ENCODE results near the gene PIERCE2. TPM values are rescaled to one million over a fixed set of nuclear protein-coding genes. Genes with fewer than 3 reads are reported as not detected.
"Not testable (repeated sequence)": the region's sequence is repeated elsewhere in the genome, so short reads cannot be mapped to it uniquely, and the experiment has no call there.

The PIERCE2 gene, protein sequence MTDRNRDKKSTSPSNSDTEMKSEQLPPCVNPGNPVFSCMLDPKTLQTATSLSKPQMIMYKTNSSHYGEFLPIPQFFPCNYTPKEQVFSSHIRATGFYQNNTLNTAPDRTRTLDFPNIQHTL
- 6.2 TPM for total RNA-seq
- long read RNA-seq, partial matches to known transcripts, result 0 of 2 reads
- long read RNA-seq, other reads (novel, unspliced or antisense), result 0 of 2 reads

DNA sequence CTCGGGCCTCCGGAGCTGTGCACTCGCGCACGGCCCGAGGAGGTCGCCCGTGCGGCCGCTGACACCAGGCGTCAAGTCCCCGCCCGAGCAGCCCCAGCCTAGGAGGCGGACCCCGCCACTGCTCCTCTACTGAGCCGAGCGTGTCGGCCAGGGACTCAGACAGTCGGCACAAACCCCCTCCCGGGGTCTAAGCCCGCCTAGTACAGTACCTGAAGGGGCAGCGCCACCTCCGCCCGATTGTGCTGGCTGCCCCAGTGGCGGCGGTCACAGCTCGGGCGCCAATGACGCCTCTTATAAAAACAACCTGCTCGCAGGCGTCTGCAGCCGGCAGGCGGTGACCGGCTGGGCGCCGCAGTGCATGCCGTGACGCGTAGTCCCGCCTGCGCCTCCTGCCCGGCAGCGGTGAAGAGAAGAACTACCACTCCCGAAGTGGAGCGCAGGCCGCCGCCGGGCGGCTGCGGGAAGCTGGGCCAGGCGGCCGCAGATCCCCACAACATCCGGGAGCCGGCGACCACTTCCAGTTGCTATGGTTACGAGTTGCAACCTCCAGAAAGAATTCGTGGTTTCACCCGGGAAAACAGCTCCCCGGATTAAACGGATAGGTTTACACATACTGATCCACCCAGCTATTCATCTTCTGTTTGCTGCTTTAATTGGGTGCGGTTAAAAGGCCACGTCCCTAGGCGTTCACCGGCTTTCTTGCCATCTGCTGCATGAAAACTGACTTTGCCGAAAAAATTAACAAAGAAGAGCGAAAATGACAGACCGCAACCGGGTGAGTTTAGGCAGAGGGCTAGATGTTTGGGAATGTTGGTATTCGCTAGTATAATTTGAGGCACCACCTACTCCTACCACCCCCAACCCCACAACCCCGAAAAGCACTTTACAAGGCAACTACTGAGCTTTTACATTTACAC is at the start of gene PIERCE2, which contains the start of gene CCPG1:
Gene PIERCE2, plus strand, starts transcription at position 484 of the 917 bp plus-strand sequence. Its CDS starts 274 bp downstream, at position 758.
Gene CCPG1, minus strand, starts transcription at position 348 of the 917 bp plus-strand sequence. CDS start 18,935 bp downstream, outside the sequence.
- intact Hi-C loops (cut with DNase I), result loop anchor here (5.0 kb wide), 2 partner anchors 36 to 91 kb away; partner anchors contain the start of genes PIGB and PIGBOS1
- peak; percentile 98 for DNase-seq (ENCODE audit: missing footprints)
- peak; percentile 99 for ATAC-seq

DNA sequence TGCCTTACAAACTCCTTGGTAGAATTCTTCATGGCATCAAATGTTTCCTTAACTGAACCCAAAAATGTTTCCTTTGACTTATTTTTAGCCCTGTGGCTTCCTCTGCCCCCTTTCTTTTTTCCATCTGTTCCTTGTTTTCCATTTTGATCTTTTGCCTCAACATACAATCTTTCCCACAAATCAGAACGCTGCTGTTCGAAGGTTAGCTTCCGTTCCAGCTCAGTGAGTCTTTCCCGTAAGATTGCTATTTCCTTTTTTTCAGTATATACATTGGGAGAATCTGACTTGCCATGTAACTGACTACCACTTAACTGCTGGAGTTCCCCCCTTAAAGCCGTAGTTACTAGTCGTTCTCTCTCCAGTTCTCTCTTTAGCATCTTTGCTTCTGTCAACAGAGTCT is 48.0 kb upstream of the PIERCE2 start:
- intact Hi-C loops (cut with DNase I), result no loop called here
- DNase-seq (ENCODE audit: missing footprints) (no peak), ATAC-seq (no peak)

DNA sequence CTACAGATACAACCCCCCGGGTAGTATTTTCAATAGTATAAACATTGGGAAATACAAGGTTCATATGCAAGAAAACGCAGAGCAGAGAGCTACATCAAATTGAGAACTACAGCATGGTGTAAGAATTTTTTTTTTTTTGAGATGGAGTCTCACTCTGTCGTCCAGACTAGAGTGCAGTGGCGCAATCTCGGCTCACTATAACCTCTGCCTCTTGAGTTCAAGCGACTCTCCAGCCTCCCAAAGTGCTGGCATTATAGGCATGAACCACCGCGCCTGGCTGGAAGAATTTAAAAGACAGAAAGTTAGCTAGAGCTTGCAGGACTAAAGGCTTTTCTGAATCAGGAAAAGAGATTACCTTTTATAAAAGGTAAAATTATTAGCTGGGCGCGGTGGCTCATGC is 47.2 kb upstream of the PIERCE2 start:
- DNase-seq (ENCODE audit: missing footprints), result no peak
- intact Hi-C loops (cut with DNase I), result no loop called here
- ATAC-seq, result no peak

DNA sequence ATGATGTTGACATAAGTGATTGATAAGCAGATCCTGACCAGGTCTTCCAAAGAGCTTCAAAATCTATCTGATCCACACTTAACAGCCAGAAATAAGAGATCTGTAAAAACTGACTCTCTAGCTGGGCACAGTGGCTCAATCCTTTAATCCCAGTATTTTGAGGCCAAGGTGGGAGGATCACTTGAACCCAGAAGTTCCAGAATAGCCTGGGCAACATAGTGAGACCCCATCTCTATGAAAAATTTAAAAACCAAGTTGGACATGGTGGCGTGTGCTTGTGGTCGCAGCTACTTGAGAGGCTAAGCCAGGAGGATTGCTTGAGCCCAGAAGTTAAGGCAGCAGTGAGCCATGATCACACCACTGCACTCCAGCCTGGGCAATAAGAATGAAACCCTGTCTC is 45.7 kb upstream of the PIERCE2 start:
- ATAC-seq, result no peak
- intact Hi-C loops (cut with DNase I), result no loop called here
- DNase-seq (ENCODE audit: missing footprints), result no peak

DNA sequence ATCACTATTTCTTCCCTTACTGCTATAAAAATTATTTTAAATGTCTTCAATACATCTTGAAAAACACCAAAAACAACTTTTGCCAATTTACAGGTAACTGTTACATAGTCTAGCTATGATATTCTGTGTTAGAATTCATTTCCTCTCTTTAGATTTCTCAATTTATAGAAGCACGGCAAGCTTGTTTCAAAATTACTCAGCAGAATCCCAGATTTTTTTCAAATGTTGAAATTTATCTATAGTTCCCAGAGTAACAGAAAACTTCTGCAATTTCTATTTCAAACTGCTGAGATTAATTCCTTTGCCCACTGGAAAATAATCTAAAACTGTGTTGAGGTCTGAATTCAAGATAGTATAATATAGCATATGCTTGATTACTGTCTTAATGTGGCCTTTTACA is 41.3 kb upstream of the PIERCE2 start:
- ATAC-seq (no peak), DNase-seq (ENCODE audit: missing footprints) (no peak)
- intact Hi-C loops (cut with DNase I), result no loop called here

DNA sequence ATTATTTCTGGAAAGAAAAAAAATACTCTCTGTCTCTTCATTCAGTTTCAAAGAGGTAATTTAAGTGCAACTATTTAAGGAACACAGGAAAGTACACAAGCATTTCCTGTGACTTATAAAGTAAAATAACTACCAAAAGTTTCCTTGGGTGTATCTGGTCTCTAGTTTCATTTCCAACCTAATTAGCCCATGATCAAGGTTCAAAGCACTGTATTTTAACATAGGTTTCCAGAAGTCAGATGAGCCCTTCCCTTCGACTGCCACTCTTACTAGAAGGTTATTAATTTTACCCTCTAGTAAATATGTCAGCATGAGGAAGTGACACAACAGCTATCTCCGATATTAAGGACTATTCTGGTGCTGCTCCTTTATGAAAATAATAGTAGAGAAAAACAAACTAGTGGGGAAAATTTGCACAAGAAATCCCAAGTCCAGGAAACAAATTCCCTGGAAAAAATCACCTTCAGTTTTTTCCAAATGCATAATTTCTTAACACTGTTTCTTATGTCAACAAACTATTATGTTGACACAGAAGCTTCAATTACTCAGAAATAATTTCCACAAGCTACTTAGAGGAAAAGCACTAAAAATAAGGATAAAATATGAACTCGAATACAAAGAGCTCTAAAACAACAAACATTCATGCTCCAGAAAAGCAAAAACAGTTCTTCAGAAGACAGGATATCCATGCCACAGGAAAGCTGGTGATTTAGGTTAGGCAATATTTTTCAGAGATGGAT is 35.4 kb upstream of the PIERCE2 start:
- intact Hi-C loops (cut with DNase I), result loop anchor here (5.0 kb wide), 1 partner anchor 34 kb away; the partner anchor contains the start of genes CCPG1 and PIERCE2
- ATAC-seq, result no peak

DNA sequence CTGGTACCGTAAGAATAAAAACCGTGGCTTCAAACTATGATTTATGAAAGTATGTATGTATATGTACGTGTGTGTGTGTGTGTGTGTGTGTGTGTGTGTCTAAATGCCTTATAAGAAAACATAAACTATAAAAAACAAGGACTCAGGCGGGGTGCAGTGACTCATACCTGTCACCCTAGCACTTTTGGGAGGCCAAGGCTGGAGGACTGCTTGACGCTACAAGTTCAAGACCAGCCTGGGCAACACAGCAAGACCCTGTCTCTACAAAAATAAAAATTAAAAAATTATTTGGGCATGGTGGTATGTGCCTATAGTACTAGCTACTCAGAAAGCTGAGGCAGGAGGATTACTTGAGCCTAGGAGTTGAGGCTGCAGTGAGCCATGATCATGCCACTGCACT is 29.2 kb upstream of the PIERCE2 start:
- intact Hi-C loops (cut with DNase I), result no loop called here
- DNase-seq (ENCODE audit: missing footprints) (no peak), ATAC-seq (no peak)

More for the DNA sequence above, 35.4 kb upstream of the PIERCE2 start:
- DNase-seq (ENCODE audit: missing footprints), result no peak

DNA sequence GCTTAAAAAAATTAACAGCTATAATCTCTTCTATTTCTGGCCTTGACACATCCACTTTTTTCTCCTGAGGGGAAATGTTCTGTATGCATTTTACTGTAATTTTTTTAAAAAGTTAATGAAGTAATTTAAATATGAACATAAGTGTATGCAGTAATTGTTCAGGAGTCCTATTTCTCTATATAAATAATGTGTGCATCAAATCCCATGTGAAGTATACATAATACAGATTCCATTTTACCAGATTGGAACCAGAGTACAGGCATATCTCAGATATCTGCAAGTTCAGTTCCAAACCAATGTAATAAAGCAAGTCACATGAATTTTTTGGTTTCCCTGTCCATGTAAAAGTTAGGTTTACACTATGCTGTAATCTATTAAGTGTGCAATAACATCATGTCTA is 26.7 kb upstream of the PIERCE2 start:
- intact Hi-C loops (cut with DNase I), result no loop called here
- DNase-seq (ENCODE audit: missing footprints), result no peak
- no peak for ATAC-seq

DNA sequence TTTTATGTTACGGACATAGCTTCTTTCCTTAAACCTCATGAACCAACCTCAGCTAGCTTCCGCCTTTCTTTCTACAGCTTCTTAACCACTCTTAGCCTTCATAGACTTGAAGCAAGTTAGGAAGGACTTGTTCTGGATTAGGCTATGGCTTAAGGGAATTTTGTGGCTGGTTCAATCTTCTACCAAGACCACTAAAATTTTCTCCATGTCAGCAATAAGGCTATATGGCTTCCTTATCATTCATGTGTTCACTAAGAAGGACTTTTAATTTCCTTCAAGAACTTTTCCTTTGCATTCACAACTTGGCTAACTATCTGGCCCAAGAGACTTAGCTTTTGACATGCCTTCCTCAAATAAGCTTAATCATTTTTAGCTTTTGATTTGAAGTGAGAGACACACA is 24.6 kb upstream of the PIERCE2 start:
- intact Hi-C loops (cut with DNase I), result no loop called here
- no peak for ATAC-seq
- no peak for DNase-seq (ENCODE audit: missing footprints)

DNA sequence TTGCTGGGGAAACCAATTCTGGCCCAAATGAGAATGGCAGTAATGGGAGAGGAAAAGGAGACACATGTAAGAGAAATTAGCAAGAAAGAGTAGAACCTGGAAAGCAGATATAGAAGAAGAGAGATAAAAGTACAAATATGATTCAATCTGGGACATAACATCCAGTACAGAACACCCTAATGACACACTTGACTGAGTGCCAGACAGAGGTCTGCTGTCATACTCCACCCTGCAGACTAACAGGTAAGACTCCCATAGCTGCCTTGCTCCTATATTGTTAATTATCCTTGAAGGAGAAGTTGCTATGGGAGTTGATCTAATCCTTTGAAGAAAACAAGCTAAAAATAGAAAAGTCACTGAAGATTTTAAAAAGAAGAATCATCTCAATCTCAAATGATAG is 21.3 kb upstream of the PIERCE2 start:
- ATAC-seq (no peak), DNase-seq (ENCODE audit: missing footprints) (no peak)
- intact Hi-C loops (cut with DNase I), result no loop called here

DNA sequence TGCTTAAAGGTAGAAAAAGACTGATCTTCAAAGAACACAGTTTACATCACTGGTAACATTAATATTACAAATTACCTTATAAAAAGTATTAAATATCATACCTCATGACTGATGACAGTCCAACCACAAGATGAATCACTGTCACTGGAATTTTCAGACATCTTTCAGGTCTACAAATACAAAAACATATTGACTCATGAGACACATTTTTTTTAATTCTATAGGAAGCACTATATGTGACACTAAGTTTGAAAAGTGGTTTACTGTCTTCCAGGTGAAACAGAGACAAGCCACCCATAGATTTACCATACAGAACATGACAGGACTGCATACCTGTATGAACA is 19.1 kb upstream of the PIERCE2 start:
- no peak for ATAC-seq
- intact Hi-C loops (cut with DNase I), result no loop called here
- DNase-seq (ENCODE audit: missing footprints), result no peak

DNA sequence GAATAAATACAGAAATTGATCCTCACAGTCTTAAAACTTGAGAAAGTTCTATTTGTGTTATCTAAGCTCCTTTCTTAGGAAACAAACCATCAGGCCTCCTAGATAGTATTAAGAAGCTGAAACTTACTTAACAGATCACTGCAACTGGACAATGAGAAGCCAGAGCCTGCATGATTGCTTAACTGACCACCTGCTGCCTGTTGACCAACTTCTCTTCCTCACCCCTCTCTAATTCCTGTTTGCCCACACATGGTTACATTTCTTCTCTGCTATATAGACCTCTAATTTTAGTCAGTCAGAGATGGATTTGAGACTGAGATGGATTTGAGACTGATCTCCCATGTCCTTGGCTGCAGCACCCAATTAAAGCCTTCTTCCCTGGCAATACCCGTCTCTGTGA is 13.6 kb upstream of the PIERCE2 start:
- no peak for ATAC-seq
- no peak for DNase-seq (ENCODE audit: missing footprints)
- intact Hi-C loops (cut with DNase I), result loop anchor here (10.0 kb wide), 1 partner anchor 60 kb away; no protein-coding TSS in a partner anchor

DNA sequence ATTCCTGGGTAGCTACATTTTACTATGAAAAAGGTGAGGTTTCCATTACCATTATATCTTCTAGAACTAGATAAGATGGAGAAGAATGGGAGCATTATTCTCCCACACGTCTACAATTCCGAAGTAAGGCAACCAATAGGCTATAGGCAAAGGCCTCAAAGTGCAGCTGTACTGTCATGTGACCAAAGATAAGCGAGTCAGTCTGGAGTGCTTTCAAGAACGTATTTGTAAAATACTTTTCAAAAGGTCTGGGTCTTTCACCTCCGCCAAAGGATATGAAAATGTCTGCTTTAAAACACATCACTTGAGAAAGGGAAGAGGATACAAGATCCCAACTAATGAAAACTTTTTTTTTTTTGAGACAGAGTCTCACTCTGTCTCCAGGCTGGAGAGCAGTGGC is 10.1 kb upstream of the PIERCE2 start:
- DNase-seq (ENCODE audit: missing footprints) (no peak), ATAC-seq (no peak)
- intact Hi-C loops (cut with DNase I), result loop anchor here (10.0 kb wide), 1 partner anchor 63 kb away; no protein-coding TSS in a partner anchor

DNA sequence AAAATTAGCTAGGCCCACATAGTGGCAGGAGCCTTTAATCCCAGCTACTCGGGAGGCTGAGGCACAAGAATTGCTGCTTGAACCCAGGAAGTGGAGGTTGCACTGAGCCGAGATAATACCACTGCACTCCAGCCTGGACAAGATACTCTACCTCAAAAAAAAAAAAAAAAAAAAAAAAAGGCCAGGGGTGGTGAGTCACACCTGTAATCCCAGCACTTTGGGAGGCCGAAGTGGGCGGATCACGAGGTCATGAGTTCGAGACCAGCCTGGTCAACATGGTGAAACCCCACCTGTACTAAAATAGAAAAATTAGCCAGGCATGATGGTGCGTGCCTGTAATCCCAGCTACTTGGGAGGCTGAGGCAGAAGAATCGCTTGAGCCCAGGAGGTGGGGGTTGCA is 8.2 kb upstream of the PIERCE2 start:
- DNase-seq (ENCODE audit: missing footprints); intact Hi-C loops (cut with DNase I); ATAC-seq: not testable (repeated sequence)

DNA sequence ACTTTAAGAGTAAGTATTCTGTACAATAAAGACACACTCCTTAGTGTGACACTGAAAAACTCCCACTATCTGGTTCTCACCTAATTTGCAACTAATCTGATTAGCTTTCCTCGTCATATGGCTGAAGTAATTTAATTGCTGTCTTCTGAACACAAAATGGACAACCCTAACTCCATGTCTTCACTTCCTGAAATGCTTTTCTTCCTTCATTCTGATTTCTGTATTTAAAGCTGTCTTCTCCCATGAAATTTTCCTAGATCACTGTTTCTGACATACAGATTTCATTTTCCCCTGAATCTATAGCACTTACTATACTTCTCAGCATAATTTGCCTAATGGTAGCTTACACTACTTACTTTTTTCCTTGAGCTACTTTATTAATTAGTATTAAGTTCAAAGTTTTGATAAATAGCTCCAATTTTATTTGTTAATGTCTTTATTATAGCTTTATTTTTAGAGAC is 6.5 kb upstream of the PIERCE2 start:
- ATAC-seq (no peak), DNase-seq (ENCODE audit: missing footprints) (no peak)
- intact Hi-C loops (cut with DNase I), result no loop called here

DNA sequence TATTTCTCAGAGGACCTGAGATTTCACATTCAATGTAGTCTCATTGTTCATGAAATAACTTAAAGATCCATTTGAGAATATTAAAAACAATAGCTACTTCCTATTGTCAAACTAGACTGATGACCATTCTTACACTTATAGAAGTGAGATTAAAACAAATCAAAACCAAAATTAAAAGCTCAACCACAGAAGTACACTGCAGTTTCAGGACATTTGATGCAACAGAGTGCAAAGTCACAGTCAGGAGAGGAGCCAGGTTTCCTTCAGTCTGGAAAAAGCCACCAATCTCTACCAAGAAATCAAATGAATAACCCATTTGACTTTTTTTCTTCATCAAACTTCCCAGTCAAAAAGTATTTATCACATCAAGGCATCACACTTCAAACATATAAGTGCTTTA is 5.6 kb upstream of the PIERCE2 start:
- intact Hi-C loops (cut with DNase I), result no loop called here

DNA sequence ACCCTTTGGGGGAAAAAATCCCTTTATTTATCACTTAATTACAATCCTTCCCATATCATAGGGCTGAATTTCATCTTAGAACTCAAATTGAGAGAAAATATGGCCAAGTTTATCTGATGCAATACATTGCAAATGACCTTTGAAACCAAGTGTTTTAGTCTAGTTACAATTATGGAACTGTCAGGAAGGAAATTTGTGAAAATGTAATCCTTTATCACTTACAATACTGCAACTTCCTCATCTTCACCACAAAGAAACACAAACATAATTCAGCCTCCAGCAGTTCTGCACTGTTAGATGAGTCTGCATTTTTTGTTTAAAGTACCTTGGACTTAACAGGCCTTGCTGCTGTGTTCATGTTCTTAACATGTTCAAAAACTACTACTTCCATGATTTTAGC is 4.8 kb upstream of the PIERCE2 start:
- intact Hi-C loops (cut with DNase I), result no loop called here
- no peak for DNase-seq (ENCODE audit: missing footprints)
- ATAC-seq, result no peak

More for the DNA sequence above, 5.6 kb upstream of the PIERCE2 start:
- DNase-seq (ENCODE audit: missing footprints), result no peak
- no peak for ATAC-seq

DNA sequence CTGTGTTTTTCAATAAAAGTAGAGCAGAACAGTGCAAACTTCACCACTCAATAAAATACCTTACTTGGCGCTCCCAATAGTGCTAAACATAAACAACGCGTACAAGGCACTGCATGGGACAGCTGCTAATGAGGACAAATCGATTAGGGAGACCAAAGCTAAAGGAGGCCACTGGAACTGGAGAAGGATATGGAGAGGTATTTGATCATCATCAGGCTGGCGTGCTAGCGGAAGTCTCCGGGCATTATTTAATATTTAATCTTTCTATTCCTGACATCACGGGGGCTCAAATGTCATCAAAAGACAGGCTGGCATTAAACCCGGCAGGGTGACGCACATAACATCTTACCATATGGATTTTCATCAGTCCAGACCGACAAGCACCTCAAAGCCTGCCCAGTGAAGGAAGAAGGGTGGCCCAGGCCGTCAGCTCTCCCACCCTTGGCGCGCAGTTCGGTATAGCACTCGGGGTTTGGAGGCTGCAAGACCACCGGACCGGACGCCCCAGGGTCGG is 740 bp upstream of the PIERCE2 start:
- DNase-seq (ENCODE audit: missing footprints) (no peak), ATAC-seq (no peak)
- intact Hi-C loops (cut with DNase I), result loop anchor here (5.0 kb wide), 2 partner anchors 35 to 90 kb away; partner anchors contain the start of genes PIGB and PIGBOS1

DNA sequence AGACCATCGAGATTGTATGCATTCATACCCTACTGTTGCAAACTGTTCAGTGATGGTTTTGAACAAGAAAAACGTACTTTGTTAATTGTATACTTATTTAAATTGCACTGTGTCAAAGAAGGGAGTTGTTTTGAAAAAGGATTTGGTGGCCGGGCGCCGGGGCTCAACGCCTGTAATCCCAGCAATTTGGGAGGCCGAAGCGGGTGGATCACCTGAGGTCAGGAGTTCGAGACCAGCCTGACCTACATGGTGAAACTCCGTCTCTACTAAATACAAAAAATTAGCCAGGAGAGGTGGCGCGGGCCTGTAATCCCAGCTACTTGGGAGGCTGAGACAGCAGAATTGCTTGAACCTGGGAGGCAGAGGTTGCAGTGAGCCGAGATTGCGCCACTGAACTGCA is 681 bp downstream of the PIERCE2 start:
- DNase-seq (ENCODE audit: missing footprints); ATAC-seq: not testable (repeated sequence)
- intact Hi-C loops (cut with DNase I), result loop anchor here (5.0 kb wide), 2 partner anchors 37 to 92 kb away; partner anchors contain the start of genes PIGB and PIGBOS1
